ENCODE measurements around the gene SMG6. TPM values are rescaled to one million over a fixed set of nuclear protein-coding genes. Genes with fewer than 3 reads are reported as not detected.

Gene SMG6
- total RNA-seq, 1 donor from 2014 or later = 36.7 TPM

GRCh38 chr17:2304931-2305330 lies 1.3 kb upstream of the SMG6 start:
- no peak for TF ChIP-seq CTCF (IDR thresholded peaks at IDR 0.05)
- no peak for DNase-seq (ENCODE audit: extremely low spot score, unreplicated experiment)
- Mint-ChIP-seq H3K9me3 (ENCODE audit: unreplicated experiment) (no peaks in the 10 kb centered on the region), H3K4me1 (ENCODE audit: unreplicated experiment) (peaks cover 26% of the 10 kb centered on the region), H3K27ac (ENCODE audit: unreplicated experiment) (no peak overlapping the region), H3K36me3 (ENCODE audit: unreplicated experiment) (peaks cover 17% of the 10 kb centered on the region), H3K4me3 (ENCODE audit: unreplicated experiment) (peak overlapping the region; percentile 71), H3K27me3 (ENCODE audit: unreplicated experiment) (no peaks in the 10 kb centered on the region)

- no peak for TF ChIP-seq CTCF (IDR thresholded peaks at IDR 0.05)
- no peak for DNase-seq (ENCODE audit: extremely low spot score, unreplicated experiment)
- Mint-ChIP-seq H3K9me3 (ENCODE audit: unreplicated experiment) (no peaks in the 10 kb centered on the region), H3K4me1 (ENCODE audit: unreplicated experiment) (peaks cover 26% of the 10 kb centered on the region), H3K4me3 (ENCODE audit: unreplicated experiment) (peak overlapping the region; percentile 86), H3K27ac (ENCODE audit: unreplicated experiment) (peak overlapping the region; percentile 84), H3K27me3 (ENCODE audit: unreplicated experiment) (no peaks in the 10 kb centered on the region), H3K36me3 (ENCODE audit: unreplicated experiment) (peaks cover 24% of the 10 kb centered on the region)
Measured at GRCh38 chr17:2302778-2303203, 794 bp downstream of the SMG6 start.

- Mint-ChIP-seq H3K27ac (ENCODE audit: unreplicated experiment) (no peak overlapping the region), H3K27me3 (ENCODE audit: unreplicated experiment) (no peaks in the 10 kb centered on the region), H3K4me1 (ENCODE audit: unreplicated experiment) (peaks cover 25% of the 10 kb centered on the region), H3K36me3 (ENCODE audit: unreplicated experiment) (peaks cover 43% of the 10 kb centered on the region), H3K4me3 (ENCODE audit: unreplicated experiment) (no peak overlapping the region), H3K9me3 (ENCODE audit: unreplicated experiment) (no peaks in the 10 kb centered on the region)
- no peak for TF ChIP-seq CTCF (IDR thresholded peaks at IDR 0.05)
- peak; percentile 73 for DNase-seq (ENCODE audit: extremely low spot score, unreplicated experiment)
Measured at GRCh38 chr17:2299756-2300155, 3.8 kb downstream of the SMG6 start.

- Mint-ChIP-seq H3K27ac (ENCODE audit: unreplicated experiment) (no peak overlapping the region), H3K9me3 (ENCODE audit: unreplicated experiment) (no peaks in the 10 kb centered on the region), H3K27me3 (ENCODE audit: unreplicated experiment) (no peaks in the 10 kb centered on the region), H3K4me3 (ENCODE audit: unreplicated experiment) (no peak overlapping the region), H3K36me3 (ENCODE audit: unreplicated experiment) (peaks cover 47% of the 10 kb centered on the region), H3K4me1 (ENCODE audit: unreplicated experiment) (peaks cover 25% of the 10 kb centered on the region)
- DNase-seq (ENCODE audit: extremely low spot score, unreplicated experiment) = no peak
- no peak for TF ChIP-seq CTCF (IDR thresholded peaks at IDR 0.05)
Measured at GRCh38 chr17:2299136-2299535, 4.4 kb downstream of the SMG6 start.

- H3K4me3 Mint-ChIP-seq (ENCODE audit: unreplicated experiment) = no peak overlapping the region
- H3K27me3 Mint-ChIP-seq (ENCODE audit: unreplicated experiment) = no peaks in the 10 kb centered on the region
- H3K27ac Mint-ChIP-seq (ENCODE audit: unreplicated experiment) = no peak overlapping the region
- no peak for DNase-seq (ENCODE audit: extremely low spot score, unreplicated experiment)
- peaks cover 52% of the 10 kb centered on the region for H3K36me3 Mint-ChIP-seq (ENCODE audit: unreplicated experiment)
- H3K4me1 Mint-ChIP-seq (ENCODE audit: unreplicated experiment) = peaks cover 18% of the 10 kb centered on the region
- no peak for TF ChIP-seq CTCF (IDR thresholded peaks at IDR 0.05)
- H3K9me3 Mint-ChIP-seq (ENCODE audit: unreplicated experiment) = no peaks in the 10 kb centered on the region
Measured at GRCh38 chr17:2297023-2297422, 6.6 kb downstream of the SMG6 start.
